Prostate gland (tissue), 2 donors: ENCODE measurements around the gene E2F4.

ENCODE experiments used
- POLR2A ChIP-seq: fragments of 450-650 bp; IDR thresholded peaks from one replicate; pipeline ENCODE4 v1.6.1; 2016; ENCODE audit warnings: antibody characterized with exemption, mild to moderate bottlenecking
- TF ChIP-seq, protein P1 (sequence below), 4 experiments: fragments of 200-600 bp in 2 of 4; fragments of 450-650 bp in 2 of 4; sonication (generic) in 2 of 4; IDR thresholded peaks; 1 replicate in 3 of 4; 2 replicates in 1 of 4; pipeline ENCODE4 v1.5.1; 2016 to 2019; ENCODE audit warnings: antibody characterized with exemption in 4 of 4, mild to moderate bottlenecking in 2 of 4, moderate library complexity in 2 of 4

DNA sequence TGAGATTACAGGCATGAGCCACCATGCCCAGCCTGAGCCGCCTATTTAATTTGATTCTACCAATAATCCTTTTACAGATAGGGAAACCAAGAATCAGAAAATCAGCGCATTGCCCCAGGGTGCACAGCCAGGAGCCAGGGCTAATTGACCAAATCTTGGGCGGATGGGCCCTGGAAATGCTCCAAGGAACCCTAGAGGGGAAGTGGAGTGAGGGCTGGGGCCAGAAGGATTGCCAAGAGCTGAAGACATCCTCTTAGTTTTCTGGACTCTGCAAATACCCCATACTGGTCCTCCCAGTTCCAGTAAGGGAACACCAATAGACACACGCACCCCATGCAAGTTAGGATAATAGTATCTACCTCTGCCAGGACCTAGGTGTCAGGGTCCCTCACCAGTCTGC, 51.5 kb downstream of the E2F4 start:
- TF ChIP-seq, protein P1, sequence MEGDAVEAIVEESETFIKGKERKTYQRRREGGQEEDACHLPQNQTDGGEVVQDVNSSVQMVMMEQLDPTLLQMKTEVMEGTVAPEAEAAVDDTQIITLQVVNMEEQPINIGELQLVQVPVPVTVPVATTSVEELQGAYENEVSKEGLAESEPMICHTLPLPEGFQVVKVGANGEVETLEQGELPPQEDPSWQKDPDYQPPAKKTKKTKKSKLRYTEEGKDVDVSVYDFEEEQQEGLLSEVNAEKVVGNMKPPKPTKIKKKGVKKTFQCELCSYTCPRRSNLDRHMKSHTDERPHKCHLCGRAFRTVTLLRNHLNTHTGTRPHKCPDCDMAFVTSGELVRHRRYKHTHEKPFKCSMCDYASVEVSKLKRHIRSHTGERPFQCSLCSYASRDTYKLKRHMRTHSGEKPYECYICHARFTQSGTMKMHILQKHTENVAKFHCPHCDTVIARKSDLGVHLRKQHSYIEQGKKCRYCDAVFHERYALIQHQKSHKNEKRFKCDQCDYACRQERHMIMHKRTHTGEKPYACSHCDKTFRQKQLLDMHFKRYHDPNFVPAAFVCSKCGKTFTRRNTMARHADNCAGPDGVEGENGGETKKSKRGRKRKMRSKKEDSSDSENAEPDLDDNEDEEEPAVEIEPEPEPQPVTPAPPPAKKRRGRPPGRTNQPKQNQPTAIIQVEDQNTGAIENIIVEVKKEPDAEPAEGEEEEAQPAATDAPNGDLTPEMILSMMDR (IDR thresholded peaks at IDR 0.05): no peak
- no peak for TF ChIP-seq POLR2A
